GM12891 (cell line): ENCODE measurements around the gene OTOG.

Source experiments
- DNase-seq: peaks from one replicate; pipeline ENCODE4 v3.0.0; 2011; ENCODE audit warnings: low spot score; ENCODE audit not compliant: insufficient read length
- FAIRE-seq: peaks from 2 replicates; lab custom pipeline; 2011; peaks lifted over from hg19 to GRCh38; lab: Jason Lieb, UNC
- PAX5 ChIP-seq: IDR thresholded peaks from 2 replicates; pipeline ENCODE4 v1.6.1; 2011; ENCODE audit warnings: low read length, moderate library complexity, mild to moderate bottlenecking; ENCODE audit not compliant: insufficient read depth, severe bottlenecking
- POLR2A ChIP-seq: IDR thresholded peaks from 2 replicates; pipeline ENCODE4 v1.6.1; 2011; ENCODE audit warnings: low read depth, low read length, control low read depth
- POLR2AphosphoS5 ChIP-seq: IDR thresholded peaks from 2 replicates; pipeline ENCODE4 v1.6.1; 2011; ENCODE audit warnings: low read depth, low read length, control low read depth
- POU2F2 ChIP-seq: IDR thresholded peaks from 2 replicates; pipeline ENCODE4 v1.6.1; 2011; ENCODE audit warnings: low read depth, mild to moderate bottlenecking, control low read depth, low read length, moderate library complexity
- SPI1 ChIP-seq: IDR thresholded peaks from 2 replicates; pipeline ENCODE4 v1.6.1; 2011; ENCODE audit warnings: low read depth, low read length, control low read depth
- TAF1 ChIP-seq: IDR thresholded peaks from 2 replicates; pipeline ENCODE4 v1.6.1; 2011; ENCODE audit warnings: low read depth, low read length, control low read depth

Gene OTOG

GRCh38 chr11:17550450-17551346, 3.6 kb downstream of the OTOG start:
- FAIRE-seq: no peak
- no peak for DNase-seq
- TF ChIP-seq TAF1 (no peak), POU2F2 (no peak), POLR2A (no peak), SPI1 (no peak), PAX5 (no peak), POLR2AphosphoS5 (no peak)

GRCh38 chr11:17551347-17552040, 4.4 kb downstream of the OTOG start:
- TF ChIP-seq POU2F2: no peak
- no peak for DNase-seq
- FAIRE-seq: no peak

GRCh38 chr11:17552041-17552355, 4.9 kb downstream of the OTOG start:
- FAIRE-seq (no peak), DNase-seq (no peak)
- TF ChIP-seq PAX5 (no peak), POLR2A (no peak), SPI1 (no peak), POU2F2 (no peak), POLR2AphosphoS5 (no peak), TAF1 (no peak)

- FAIRE-seq: no peak
- TF ChIP-seq SPI1 (no peak), TAF1 (no peak), POU2F2 (no peak), POLR2A (no peak), POLR2AphosphoS5 (no peak), PAX5 (no peak)
- no peak for DNase-seq
Observed at GRCh38 chr11:17552392-17553248, 5.6 kb downstream of the OTOG start.

GRCh38 chr11:17553249-17553546, 6.1 kb downstream of the OTOG start:
- FAIRE-seq: no peak
- no peak for DNase-seq
- TF ChIP-seq POLR2A (no peak), PAX5 (no peak), POU2F2 (no peak), TAF1 (no peak), SPI1 (no peak), POLR2AphosphoS5 (no peak)

GRCh38 chr11:17554487-17554886, 7.4 kb downstream of the OTOG start:
- no peak for FAIRE-seq
- DNase-seq: no peak

GRCh38 chr11:17556999-17557398, 9.9 kb downstream of the OTOG start:
- FAIRE-seq: no peak

More at GRCh38 chr11:17554487-17554886, 7.4 kb downstream of the OTOG start:
- TF ChIP-seq POU2F2: no peak
- TF ChIP-seq SPI1: no peak
- no peak for TF ChIP-seq POLR2AphosphoS5
- no peak for TF ChIP-seq POLR2A
- TF ChIP-seq TAF1: no peak
- TF ChIP-seq PAX5: no peak

GRCh38 chr11:17558025-17558780, 11.1 kb downstream of the OTOG start:
- TF ChIP-seq SPI1: no peak
- TF ChIP-seq POLR2A: no peak
- FAIRE-seq (no peak), DNase-seq (no peak)

More at GRCh38 chr11:17556999-17557398, 9.9 kb downstream of the OTOG start:
- no peak for TF ChIP-seq PAX5
- no peak for TF ChIP-seq POLR2A
- no peak for TF ChIP-seq TAF1
- no peak for TF ChIP-seq SPI1
- DNase-seq: no peak

GRCh38 chr11:17558916-17559315, 11.9 kb downstream of the OTOG start:
- no peak for DNase-seq
- TF ChIP-seq POU2F2 (no peak), TAF1 (no peak), POLR2A (no peak), PAX5 (no peak), POLR2AphosphoS5 (no peak), SPI1 (no peak)
- FAIRE-seq: no peak
